Measurements from ENCODE around the gene RNU4-1. TPM values are rescaled to one million over a fixed set of nuclear protein-coding genes. Genes with fewer than 3 reads are reported as not detected.
A peak's percentile ranks its signal among the peaks of the same experiment; 100 is the strongest.
"Not testable (repeated sequence)": the region's sequence is repeated elsewhere in the genome, so short reads cannot be mapped to it uniquely, and the experiment has no call there.

Gene RNU4-1
- total and polyA plus RNA-seq, 8 donors, result under 0.01 TPM; not detected in 4

GRCh38 chr12:120252071-120252906, 40.7 kb downstream of the RNU4-1 start:
- TF ChIP-seq CTCF (IDR thresholded peaks at IDR 0.05), result no peak
- peak in 1 of 3 donors; percentile 37 for TF ChIP-seq POLR2AphosphoS5 (IDR thresholded peaks at IDR 0.05)
- TF ChIP-seq EP300 (IDR thresholded peaks at IDR 0.05), result no peak
- Histone ChIP-seq H3K4me1 (peaks cover 63 to 100% (median 84%) of the 10 kb centered on the region in 4 donors), H3K36me3 (peaks cover 0 to 11% (median 5%) of the 10 kb centered on the region in 4 donors), H3K27me3 (no peaks in the 10 kb centered on the region), H3K9me3 (no peaks in the 10 kb centered on the region), H3K4me3 (no peak overlapping the region), H3K27ac (peak overlapping the region in 4 of 5 donors; percentile 75 to 88 (median 82))
- peak in 1 of 2 donors; percentile 69 for DNase-seq
- 80 to 89% (median 85%) methylated on average over 12 of the region's 12 CpGs for WGBS, 5 donors
- intact Hi-C loops (cut with DNase I; ENCODE audit: low total_unique reads), result no loop called here

- H3K27me3 ChIP-seq; DNase-seq; H3K4me3 ChIP-seq; intact Hi-C loops (cut with DNase I; ENCODE audit: low total_unique reads); H3K9me3 ChIP-seq: not testable (repeated sequence)
- WGBS, 5 donors, result 89 to 94% (median 89%) methylated on average over 12 of the region's 12 CpGs
- H3K4me1 ChIP-seq, result peaks cover 62 to 100% (median 84%) of the 10 kb centered on the region in 4 donors
- H3K27ac ChIP-seq, result peak overlapping the region in 4 of 5 donors; percentile 75 to 88 (median 82)
- H3K36me3 ChIP-seq, result peaks cover 0 to 11% (median 5%) of the 10 kb centered on the region in 4 donors
Observed at GRCh38 chr12:120251364-120252070, 41.5 kb downstream of the RNU4-1 start.

DNA sequence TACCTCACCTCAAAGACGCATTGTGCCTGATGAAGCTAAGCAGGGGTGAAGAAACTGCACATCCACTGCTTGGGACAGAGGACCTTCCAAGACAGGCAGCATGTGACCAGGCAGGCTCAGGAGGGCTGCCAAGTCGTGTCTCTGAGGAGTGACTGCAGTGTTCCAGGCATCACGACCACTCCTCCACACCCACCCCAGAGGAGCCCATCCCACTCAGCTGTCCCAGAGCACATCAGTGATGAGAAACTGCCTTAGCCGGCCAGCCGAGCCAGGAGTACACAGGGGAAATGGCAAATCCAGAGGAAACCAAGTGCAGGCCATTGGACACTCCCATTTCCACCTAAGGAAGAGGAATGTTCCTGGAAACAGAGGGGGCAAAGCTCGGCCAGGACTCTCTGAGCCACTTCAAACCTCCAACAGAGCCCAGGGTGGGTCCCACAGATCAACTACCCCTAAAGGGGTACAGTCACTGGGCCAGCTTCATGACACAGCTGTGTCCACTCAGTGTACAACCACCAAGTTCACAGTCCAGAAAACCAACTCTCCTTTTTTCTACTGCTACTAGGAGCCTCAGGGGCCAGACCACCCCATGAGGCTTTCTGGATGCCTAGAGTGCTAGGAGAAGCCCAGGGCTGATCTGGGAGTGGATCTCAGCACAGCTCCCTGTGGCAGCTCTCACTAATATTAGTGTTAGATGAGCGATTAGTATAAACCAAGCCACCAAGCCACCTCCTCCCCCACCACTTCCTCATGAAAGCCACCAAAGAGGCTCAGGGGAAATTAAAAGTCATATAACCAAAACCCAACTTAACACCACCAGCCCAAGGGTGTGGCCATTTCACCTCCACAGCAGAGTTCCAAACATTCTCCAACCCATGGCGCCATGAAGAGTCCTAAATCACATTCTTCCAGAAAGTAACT, 42.9 kb downstream of the RNU4-1 start:
- Histone ChIP-seq H3K27ac (peak overlapping the region; percentile 43 to 88 (median 77)), H3K27me3 (no peaks in the 10 kb centered on the region), H3K4me1 (peaks cover 52 to 99% (median 76%) of the 10 kb centered on the region in 4 donors), H3K4me3 (peak overlapping the region in 2 of 4 donors; percentile 4 to 12), H3K9me3 (no peaks in the 10 kb centered on the region), H3K36me3 (peaks cover 0 to 8% (median 2%) of the 10 kb centered on the region in 4 donors)
- intact Hi-C loops (cut with DNase I; ENCODE audit: low total_unique reads), result no loop called here
- 43 to 71% (median 60%) methylated on average over 7 to 8 of the region's 8 CpGs for WGBS, 5 donors
- TF ChIP-seq POLR2AphosphoS5 (IDR thresholded peaks at IDR 0.05), result peak in 1 of 3 donors; percentile 23
- no peak for TF ChIP-seq CTCF (IDR thresholded peaks at IDR 0.05)
- TF ChIP-seq EP300 (IDR thresholded peaks at IDR 0.05), result no peak
- no peak for TF ChIP-seq POLR2A (IDR thresholded peaks at IDR 0.05)
- DNase-seq, result peak in 1 of 2 donors; percentile 78

DNA sequence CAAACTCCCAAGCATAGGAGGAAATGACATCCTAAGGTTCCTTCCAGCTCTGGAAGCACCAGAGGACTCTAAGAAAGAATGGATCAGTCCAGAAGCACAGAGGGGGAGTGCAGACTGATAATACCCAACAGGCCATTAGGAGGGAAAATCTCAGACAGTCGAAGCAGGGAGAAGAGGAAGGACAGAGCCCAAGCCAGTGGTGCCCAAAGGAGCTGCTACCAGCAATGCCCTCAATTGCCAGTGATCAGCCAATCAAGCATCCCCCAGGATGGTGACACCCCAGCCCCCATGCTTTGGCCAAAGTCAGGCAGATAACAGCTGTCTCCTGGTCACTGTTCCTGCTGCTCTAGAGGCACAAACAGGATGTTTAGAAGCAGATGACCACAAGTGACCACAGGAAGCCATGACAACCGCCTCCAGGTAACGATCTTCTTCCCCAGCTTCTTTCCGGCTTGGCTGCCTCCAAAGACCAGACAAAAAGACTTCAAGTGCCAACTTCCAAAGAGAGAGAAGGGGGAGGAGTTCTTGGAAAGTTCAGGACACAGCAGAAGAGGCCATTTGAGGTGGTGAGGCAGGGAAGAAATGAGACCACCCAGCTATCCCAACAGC, 43.7 kb downstream of the RNU4-1 start:
- intact Hi-C loops (cut with DNase I; ENCODE audit: low total_unique reads), result no loop called here
- H3K27me3 ChIP-seq, result no peaks in the 10 kb centered on the region
- peak overlapping the region in 2 of 4 donors; percentile 4 to 12 for H3K4me3 ChIP-seq
- peaks cover 0 to under 1% (median 0%) of the 10 kb centered on the region in 4 donors for H3K36me3 ChIP-seq
- DNase-seq, result no peak
- WGBS, 5 donors, result 47 to 82% (median 71%) methylated on average over 4 of the region's 4 CpGs
- H3K4me1 ChIP-seq, result peaks cover 52 to 97% (median 75%) of the 10 kb centered on the region in 4 donors
- TF ChIP-seq POLR2A (IDR thresholded peaks at IDR 0.05) (no peak), EP300 (IDR thresholded peaks at IDR 0.05) (no peak), POLR2AphosphoS5 (IDR thresholded peaks at IDR 0.05) (no peak), CTCF (IDR thresholded peaks at IDR 0.05) (no peak)
- H3K27ac ChIP-seq, result peak overlapping the region; percentile 43 to 88 (median 77)
- no peaks in the 10 kb centered on the region for H3K9me3 ChIP-seq
